ENCODE data around the gene PPT1.

The PPT1 gene

DNA sequence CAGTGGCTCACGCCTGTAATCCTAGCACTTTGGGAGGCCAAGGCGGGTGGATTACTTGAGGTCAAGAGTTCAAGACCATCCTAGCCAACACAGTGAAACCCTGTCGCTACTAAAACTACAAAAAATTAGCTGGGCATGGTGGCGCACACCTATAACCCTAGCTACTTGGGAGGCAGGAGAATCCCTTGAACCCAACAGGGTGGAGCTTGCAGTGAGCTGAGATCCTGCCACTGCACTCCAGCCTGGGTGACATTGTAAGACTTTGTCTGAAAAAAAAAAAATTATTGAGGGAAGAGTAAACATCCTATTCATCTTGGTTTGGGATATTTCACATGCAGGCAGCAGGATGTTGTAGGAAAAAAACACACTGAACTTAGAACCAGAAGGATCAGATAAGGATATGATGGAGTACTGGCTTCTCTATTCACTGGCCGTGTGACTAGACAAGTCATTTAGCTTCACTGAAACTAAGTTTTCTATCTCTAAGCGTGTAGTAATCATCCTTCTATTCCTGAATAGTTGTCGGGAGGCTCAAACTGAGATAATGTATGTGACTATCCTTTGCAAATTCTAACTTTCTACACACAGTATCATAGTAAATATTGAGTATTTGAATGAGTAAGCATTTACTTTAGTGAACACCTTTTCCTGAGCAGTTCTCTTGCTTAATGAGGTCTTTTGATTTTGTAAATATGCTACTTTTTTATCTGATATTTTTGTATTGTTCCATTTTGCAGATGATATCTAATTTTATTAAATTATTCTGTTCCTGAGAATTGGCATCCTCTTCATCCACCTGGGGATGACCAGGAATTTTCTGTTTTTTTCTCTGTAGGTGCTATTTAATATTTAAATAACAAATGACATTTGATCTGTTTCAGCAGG lies 38.4 kb downstream of the PPT1 start:
- Histone ChIP-seq H3K79me1 (replicated peaks; ENCODE audit: low read length, poor library complexity, severe bottlenecking) (peaks cover 16% of the 10 kb centered on the region), H3K27ac (ENCODE audit: low read length, poor library complexity, severe bottlenecking) (no peak overlapping the region), H3K14ac (ENCODE audit: low read length in 2 of 2) (no peak overlapping the region), H2BK5ac (ENCODE audit: low read depth, low read length, poor library complexity, severe bottlenecking) (no peak overlapping the region), H3K4me3 (ENCODE audit: insufficient read depth in 1 of 2, low read depth in 1 of 2, low read length in 2 of 2) (no peak overlapping the region), H3K4me2 (ENCODE audit: low read length, poor library complexity, severe bottlenecking) (no peak overlapping the region), H3K9me3 (ENCODE audit: control insufficient read depth, low read length) (no peaks in the 10 kb centered on the region), H4K91ac (ENCODE audit: low read length) (no peak overlapping the region), H4K8ac (ENCODE audit: low read length) (no peak overlapping the region), H2BK12ac (ENCODE audit: low read length in 2 of 2) (peak overlapping the region in 1 of 2 experiments; percentile 63), H3K23ac (ENCODE audit: low read length in 2 of 2) (no peak overlapping the region), H2BK120ac (ENCODE audit: low read depth, low read length) (no peak overlapping the region), H2BK15ac (ENCODE audit: low read depth, poor library complexity, severe bottlenecking) (no peak overlapping the region), H3K9ac (ENCODE audit: low read length) (no peak overlapping the region), H2AK5ac (ENCODE audit: low read length, severe bottlenecking) (no peak overlapping the region), H3K4ac (ENCODE audit: low read depth in 1 of 2, low read length in 2 of 2) (no peak overlapping the region), H3K36me3 (ENCODE audit: control insufficient read depth in 1 of 2, insufficient read depth in 2 of 2, low read depth in 1 of 2, low read length in 2 of 2) (peaks cover 23 to 76% of the 10 kb centered on the region in 2 experiments), H3K4me1 (ENCODE audit: control insufficient read depth, insufficient read depth, low read depth, low read length) (peaks cover 7% of the 10 kb centered on the region), H3K18ac (ENCODE audit: low read depth in 1 of 2, low read length in 2 of 2) (no peak overlapping the region), H3K27me3 (ENCODE audit: control insufficient read depth in 1 of 2, insufficient read depth in 1 of 2, low read length in 2 of 2) (no peaks in the 10 kb centered on the region), H2AFZ (ENCODE audit: low read depth, low read length) (no peak overlapping the region)
- DNase-seq, result peak; percentile 83
- 58% methylated on average over 4 of the region's 7 CpGs for WGBS

DNA sequence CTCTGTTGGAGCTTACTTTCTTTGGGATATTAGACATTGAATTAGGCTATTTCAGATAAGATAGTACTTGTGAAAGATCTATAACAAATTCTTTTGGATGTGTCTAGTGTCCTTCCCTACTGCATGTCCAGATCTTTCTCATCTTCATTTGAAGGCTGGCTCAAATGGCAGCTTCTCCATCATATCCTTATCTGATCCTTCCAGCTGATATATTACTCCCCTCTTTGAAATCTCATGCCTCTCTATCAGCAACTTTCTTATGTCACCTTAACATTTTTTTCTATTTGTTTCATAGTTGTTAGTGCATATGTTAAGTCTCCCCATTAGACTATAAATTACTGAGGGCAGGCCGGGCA lies 39.0 kb downstream of the PPT1 start:
- H3K18ac ChIP-seq (ENCODE audit: low read depth in 1 of 2, low read length in 2 of 2), result no peak overlapping the region
- H3K4me2 ChIP-seq (ENCODE audit: low read length, poor library complexity, severe bottlenecking), result no peak overlapping the region
- WGBS, result 45% methylated on average over 1 of the region's 1 CpG
- no peak overlapping the region for H3K14ac ChIP-seq (ENCODE audit: low read length in 2 of 2)
- H2BK15ac ChIP-seq (ENCODE audit: low read depth, poor library complexity, severe bottlenecking), result no peak overlapping the region
- no peak overlapping the region for H2BK120ac ChIP-seq (ENCODE audit: low read depth, low read length)
- no peaks in the 10 kb centered on the region for H3K27me3 ChIP-seq (ENCODE audit: control insufficient read depth in 1 of 2, insufficient read depth in 1 of 2, low read length in 2 of 2)
- H3K27ac ChIP-seq (ENCODE audit: low read length, poor library complexity, severe bottlenecking), result no peak overlapping the region
- no peak overlapping the region for H3K9ac ChIP-seq (ENCODE audit: low read length)
- peaks cover 7% of the 10 kb centered on the region for H3K4me1 ChIP-seq (ENCODE audit: control insufficient read depth, insufficient read depth, low read depth, low read length)
- H3K23ac ChIP-seq (ENCODE audit: low read length in 2 of 2), result no peak overlapping the region
- no peaks in the 10 kb centered on the region for H3K9me3 ChIP-seq (ENCODE audit: control insufficient read depth, low read length)
- peaks cover 12% of the 10 kb centered on the region for H3K79me1 ChIP-seq (replicated peaks; ENCODE audit: low read length, poor library complexity, severe bottlenecking)
- H2AK5ac ChIP-seq (ENCODE audit: low read length, severe bottlenecking), result no peak overlapping the region
- no peak overlapping the region for H3K4ac ChIP-seq (ENCODE audit: low read depth in 1 of 2, low read length in 2 of 2)
- no peak for DNase-seq
- peaks cover 24 to 70% of the 10 kb centered on the region in 2 experiments for H3K36me3 ChIP-seq (ENCODE audit: control insufficient read depth in 1 of 2, insufficient read depth in 2 of 2, low read depth in 1 of 2, low read length in 2 of 2)
- H2BK5ac ChIP-seq (ENCODE audit: low read depth, low read length, poor library complexity, severe bottlenecking), result no peak overlapping the region
- no peak overlapping the region for H2AFZ ChIP-seq (ENCODE audit: low read depth, low read length)
- no peak overlapping the region for H2BK12ac ChIP-seq (ENCODE audit: low read length in 2 of 2)
- no peak overlapping the region for H3K4me3 ChIP-seq (ENCODE audit: insufficient read depth in 1 of 2, low read depth in 1 of 2, low read length in 2 of 2)
- H4K91ac ChIP-seq (ENCODE audit: low read length), result no peak overlapping the region
- no peak overlapping the region for H4K8ac ChIP-seq (ENCODE audit: low read length)

DNA sequence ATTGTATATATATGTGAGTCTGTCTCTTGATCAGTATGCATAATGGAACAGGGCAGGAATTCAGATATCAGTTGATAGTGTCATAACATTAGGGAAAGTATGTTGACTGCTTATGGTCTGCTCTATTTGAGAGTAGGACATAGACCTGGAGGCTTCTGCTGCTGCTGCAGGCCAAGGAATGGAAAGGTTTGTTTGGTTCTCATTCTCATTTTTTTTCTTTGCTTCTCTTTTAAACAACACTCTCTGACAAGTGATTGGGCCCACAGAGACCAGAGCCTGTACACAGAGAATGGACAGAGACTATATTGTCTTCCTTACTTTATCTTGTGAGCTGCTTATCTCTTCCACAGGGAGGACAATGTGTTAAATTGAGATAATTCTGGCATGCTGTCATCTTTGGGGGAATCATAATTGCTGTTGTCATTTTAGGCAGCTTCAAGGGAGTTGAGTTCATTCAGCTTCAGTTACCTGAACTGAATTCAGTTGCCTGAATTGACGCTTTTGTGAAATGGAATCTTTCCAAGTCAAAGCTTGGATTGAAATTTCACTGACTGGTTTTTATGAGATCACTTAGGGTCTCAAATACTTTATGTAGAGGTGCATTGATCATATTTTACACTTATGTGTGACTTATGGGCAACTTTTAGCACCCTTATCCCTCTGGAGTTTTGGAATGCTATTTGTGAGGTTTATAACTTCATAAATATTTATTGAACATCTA lies 39.6 kb downstream of the PPT1 start:
- no peak overlapping the region for H3K27ac ChIP-seq (ENCODE audit: low read length, poor library complexity, severe bottlenecking)
- H3K36me3 ChIP-seq (ENCODE audit: control insufficient read depth in 1 of 2, insufficient read depth in 2 of 2, low read depth in 1 of 2, low read length in 2 of 2), result peaks cover 19 to 64% of the 10 kb centered on the region in 2 experiments
- no peak for DNase-seq
- H3K14ac ChIP-seq (ENCODE audit: low read length in 2 of 2), result no peak overlapping the region
- H3K27me3 ChIP-seq (ENCODE audit: control insufficient read depth in 1 of 2, insufficient read depth in 1 of 2, low read length in 2 of 2), result no peaks in the 10 kb centered on the region
- H3K9me3 ChIP-seq (ENCODE audit: control insufficient read depth, low read length), result no peaks in the 10 kb centered on the region
- no peak overlapping the region for H3K23ac ChIP-seq (ENCODE audit: low read length in 2 of 2)
- no peak overlapping the region for H3K4me2 ChIP-seq (ENCODE audit: low read length, poor library complexity, severe bottlenecking)
- H2BK5ac ChIP-seq (ENCODE audit: low read depth, low read length, poor library complexity, severe bottlenecking), result no peak overlapping the region
- H3K4ac ChIP-seq (ENCODE audit: low read depth in 1 of 2, low read length in 2 of 2), result no peak overlapping the region
- peaks cover 11% of the 10 kb centered on the region for H3K79me1 ChIP-seq (replicated peaks; ENCODE audit: low read length, poor library complexity, severe bottlenecking)
- no peak overlapping the region for H2AFZ ChIP-seq (ENCODE audit: low read depth, low read length)
- H4K91ac ChIP-seq (ENCODE audit: low read length), result no peak overlapping the region
- no peak overlapping the region for H3K9ac ChIP-seq (ENCODE audit: low read length)
- no peak overlapping the region for H2BK120ac ChIP-seq (ENCODE audit: low read depth, low read length)
- H3K18ac ChIP-seq (ENCODE audit: low read depth in 1 of 2, low read length in 2 of 2), result no peak overlapping the region
- no peak overlapping the region for H4K8ac ChIP-seq (ENCODE audit: low read length)
- no peak overlapping the region for H2BK15ac ChIP-seq (ENCODE audit: low read depth, poor library complexity, severe bottlenecking)
- WGBS, result 91% methylated on average over 1 of the region's 1 CpG
- no peak overlapping the region for H3K4me3 ChIP-seq (ENCODE audit: insufficient read depth in 1 of 2, low read depth in 1 of 2, low read length in 2 of 2)
- H2AK5ac ChIP-seq (ENCODE audit: low read length, severe bottlenecking), result no peak overlapping the region
- peaks cover 7% of the 10 kb centered on the region for H3K4me1 ChIP-seq (ENCODE audit: control insufficient read depth, insufficient read depth, low read depth, low read length)
- H2BK12ac ChIP-seq (ENCODE audit: low read length in 2 of 2), result no peak overlapping the region

DNA sequence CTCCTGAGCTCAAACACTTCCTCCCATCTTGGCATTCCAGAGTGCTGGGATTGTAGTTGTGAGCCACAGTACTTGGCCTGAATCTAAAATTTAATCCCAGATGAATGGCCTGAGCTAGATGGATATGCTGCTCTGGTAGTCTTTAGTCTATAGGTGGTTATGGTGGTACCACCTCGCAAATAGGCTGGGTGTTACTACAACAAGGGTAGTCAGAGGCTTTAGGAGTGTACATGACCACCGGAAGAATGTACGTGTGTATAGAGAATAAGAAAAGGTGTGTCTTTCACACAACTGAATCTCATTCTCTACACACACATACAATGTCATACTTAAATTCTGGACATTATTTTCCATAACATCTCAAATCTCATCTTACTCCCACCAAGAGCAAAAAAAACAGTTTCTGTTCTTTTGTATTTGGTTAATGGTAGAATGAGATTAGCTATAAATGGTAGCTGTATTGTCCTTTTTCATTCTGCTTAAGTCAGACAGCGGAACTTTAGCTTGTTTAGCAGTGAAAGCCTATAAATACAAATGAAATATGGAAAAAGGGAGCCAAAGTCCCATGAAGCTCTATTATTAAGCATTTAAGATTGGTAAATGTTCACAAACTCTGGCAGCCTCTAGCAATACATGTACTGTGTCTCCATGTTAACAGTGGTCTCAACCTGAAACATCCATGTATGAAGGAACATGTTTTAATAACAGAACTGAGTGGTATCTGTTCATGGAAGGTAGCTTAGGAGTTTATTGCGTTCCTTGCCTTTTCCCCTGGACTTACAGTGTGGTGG lies 40.3 kb downstream of the PPT1 start:
- Histone ChIP-seq H2BK15ac (ENCODE audit: low read depth, poor library complexity, severe bottlenecking) (no peak overlapping the region), H2BK120ac (ENCODE audit: low read depth, low read length) (no peak overlapping the region), H3K23ac (ENCODE audit: low read length in 2 of 2) (no peak overlapping the region), H3K4me3 (ENCODE audit: insufficient read depth in 1 of 2, low read depth in 1 of 2, low read length in 2 of 2) (no peak overlapping the region), H3K18ac (ENCODE audit: low read depth in 1 of 2, low read length in 2 of 2) (no peak overlapping the region), H3K36me3 (ENCODE audit: control insufficient read depth in 1 of 2, insufficient read depth in 2 of 2, low read depth in 1 of 2, low read length in 2 of 2) (peaks cover 17 to 61% of the 10 kb centered on the region in 2 experiments), H2AFZ (ENCODE audit: low read depth, low read length) (no peak overlapping the region), H3K4me2 (ENCODE audit: low read length, poor library complexity, severe bottlenecking) (no peak overlapping the region), H3K9ac (ENCODE audit: low read length) (no peak overlapping the region), H3K79me1 (replicated peaks; ENCODE audit: low read length, poor library complexity, severe bottlenecking) (peaks cover 10% of the 10 kb centered on the region), H3K4me1 (ENCODE audit: control insufficient read depth, insufficient read depth, low read depth, low read length) (peaks cover 7% of the 10 kb centered on the region), H2BK12ac (ENCODE audit: low read length in 2 of 2) (no peak overlapping the region), H3K27ac (ENCODE audit: low read length, poor library complexity, severe bottlenecking) (no peak overlapping the region), H4K8ac (ENCODE audit: low read length) (no peak overlapping the region), H3K27me3 (ENCODE audit: control insufficient read depth in 1 of 2, insufficient read depth in 1 of 2, low read length in 2 of 2) (no peaks in the 10 kb centered on the region), H2BK5ac (ENCODE audit: low read depth, low read length, poor library complexity, severe bottlenecking) (no peak overlapping the region), H3K14ac (ENCODE audit: low read length in 2 of 2) (no peak overlapping the region), H3K9me3 (ENCODE audit: control insufficient read depth, low read length) (no peaks in the 10 kb centered on the region), H4K91ac (ENCODE audit: low read length) (no peak overlapping the region), H3K4ac (ENCODE audit: low read depth in 1 of 2, low read length in 2 of 2) (no peak overlapping the region), H2AK5ac (ENCODE audit: low read length, severe bottlenecking) (no peak overlapping the region)
- WGBS, result 99% methylated on average over 2 of the region's 5 CpGs
- no peak for DNase-seq

Measured in mesenchymal stem cell (in vitro differentiated cells and primary cell).